ENCODE data around the gene NMNAT3. TPM values are rescaled to one million over a fixed set of nuclear protein-coding genes. Genes with fewer than 3 reads are reported as not detected.

NMNAT3 gene
- total RNA-seq, 1 experiment from 2014 or later = 4.6 TPM

GRCh38 chr3:139538733-139539132 lies 139.0 kb downstream of the NMNAT3 start:
- ATAC-seq (peak; percentile 11), DNase-seq (ENCODE audit: low spot score) (peak; percentile 32)
- Mint-ChIP-seq H3K4me1 (peaks cover 56% of the 10 kb centered on the region), H3K27ac (no peak overlapping the region), H3K27me3 (ENCODE audit: low read depth) (peaks cover 37% of the 10 kb centered on the region), H3K9me3 (no peaks in the 10 kb centered on the region), H3K36me3 (no peaks in the 10 kb centered on the region), H3K4me3 (peak overlapping the region; percentile 78)
- ChIA-PET CTCF (no interaction called here), POLR2A (no interaction called here)
- TF ChIP-seq E2F5 (CRISPR knock-in tag; IDR thresholded peaks at IDR 0.05) (0 out of 2 replicates have a peak, but pooled peaks have one; percentile 2), TCF7 (CRISPR knock-in tag; IDR thresholded peaks at IDR 0.05; ENCODE audit: low read depth) (no peak)

GRCh38 chr3:139537795-139538621 lies 139.8 kb downstream of the NMNAT3 start:
- H3K27me3 Mint-ChIP-seq (ENCODE audit: low read depth) = peaks cover 37% of the 10 kb centered on the region
- DNase-seq (ENCODE audit: low spot score) (no peak), ATAC-seq (no peak)
- H3K9me3 Mint-ChIP-seq = no peaks in the 10 kb centered on the region
- H3K4me3 Mint-ChIP-seq = peak overlapping the region; percentile 78
- TF ChIP-seq ATF3 (CRISPR knock-in tag; conservative IDR thresholded peaks at IDR 0.05) = no peak
- TF ChIP-seq JAZF1 (CRISPR knock-in tag; IDR thresholded peaks at IDR 0.05) = no peak
- TF ChIP-seq USF1 (CRISPR knock-in tag; IDR thresholded peaks at IDR 0.05) = no peak
- TF ChIP-seq ZNF671 (CRISPR knock-in tag; IDR thresholded peaks at IDR 0.05) = no peak
- no peak for TF ChIP-seq STAT6 (CRISPR knock-in tag; conservative IDR thresholded peaks at IDR 0.05; ENCODE audit: low read depth)
- no peak for TF ChIP-seq ATF6 (CRISPR knock-in tag; IDR thresholded peaks at IDR 0.05)
- no peak for TF ChIP-seq ZNF396 (CRISPR knock-in tag; IDR thresholded peaks at IDR 0.05; ENCODE audit: borderline replicate concordance)
- TF ChIP-seq PRRX2 (CRISPR knock-in tag; IDR thresholded peaks at IDR 0.05) = no peak
- no peak for TF ChIP-seq GTF2I (CRISPR knock-in tag; conservative IDR thresholded peaks at IDR 0.05)
- TF ChIP-seq GABPB1 (CRISPR knock-in tag; IDR thresholded peaks at IDR 0.05) = no peak
- TF ChIP-seq ZNF532 (CRISPR knock-in tag; IDR thresholded peaks at IDR 0.05; ENCODE audit: borderline replicate concordance) = no peak
- TF ChIP-seq FOXJ3 (CRISPR knock-in tag; IDR thresholded peaks at IDR 0.05; ENCODE audit: borderline replicate concordance) = no peak
- TF ChIP-seq ZNF425 (CRISPR knock-in tag; conservative IDR thresholded peaks at IDR 0.05) = no peak
- no peaks in the 10 kb centered on the region for H3K36me3 Mint-ChIP-seq
- CTCF ChIA-PET = no interaction called here
- peaks cover 62% of the 10 kb centered on the region for H3K4me1 Mint-ChIP-seq
- POLR2A ChIA-PET = no interaction called here
- no peak overlapping the region for H3K27ac Mint-ChIP-seq

Data from WTC11 (cell line).